ENCODE results near the gene VASH1.

VASH1 gene

DNA sequence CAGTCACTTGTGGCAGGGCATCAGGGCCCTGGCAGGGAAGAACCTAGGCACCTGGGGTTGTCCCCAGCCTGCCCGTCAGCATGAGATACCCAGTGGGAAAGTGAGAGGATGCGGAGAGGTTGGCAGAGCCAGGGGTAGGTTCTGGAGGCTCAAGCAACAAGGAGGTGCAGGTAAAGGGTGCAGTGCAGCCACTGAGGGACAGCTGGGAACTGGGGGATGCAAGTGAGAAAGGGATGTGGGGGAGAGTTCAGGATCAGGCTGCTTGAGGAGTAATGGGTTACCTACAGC is 18.7 kb downstream of the VASH1 start:
- in situ Hi-C loops (cut with HindIII; ENCODE audit: low pct_ligation_motif_present, low pct_unique_long_range_greater_than_20kb, low sequenced_read_pairs): no loop called here
- no peak for DNase-seq

DNA sequence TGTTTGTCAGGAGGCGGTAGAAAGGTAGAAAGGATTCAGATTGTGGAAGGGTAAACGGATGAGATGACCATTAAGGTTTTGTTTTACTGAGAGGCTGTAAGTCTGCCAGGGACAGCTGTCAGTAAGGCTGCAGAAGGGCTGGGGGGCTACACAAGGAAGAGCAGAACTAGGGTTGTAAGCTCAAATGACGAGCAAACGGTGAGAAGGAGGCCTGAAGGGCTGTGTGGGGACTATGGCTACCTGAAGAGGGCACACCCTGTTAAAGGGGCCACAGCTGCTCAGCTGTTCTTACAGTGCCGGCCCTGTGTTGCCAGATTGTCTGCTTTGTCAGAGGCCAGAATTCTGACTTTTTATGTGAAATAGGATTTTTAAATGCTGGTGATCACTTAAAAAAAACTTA is 19.1 kb downstream of the VASH1 start:
- no peak for DNase-seq
- in situ Hi-C loops (cut with HindIII; ENCODE audit: low pct_ligation_motif_present, low pct_unique_long_range_greater_than_20kb, low sequenced_read_pairs): no loop called here

DNA sequence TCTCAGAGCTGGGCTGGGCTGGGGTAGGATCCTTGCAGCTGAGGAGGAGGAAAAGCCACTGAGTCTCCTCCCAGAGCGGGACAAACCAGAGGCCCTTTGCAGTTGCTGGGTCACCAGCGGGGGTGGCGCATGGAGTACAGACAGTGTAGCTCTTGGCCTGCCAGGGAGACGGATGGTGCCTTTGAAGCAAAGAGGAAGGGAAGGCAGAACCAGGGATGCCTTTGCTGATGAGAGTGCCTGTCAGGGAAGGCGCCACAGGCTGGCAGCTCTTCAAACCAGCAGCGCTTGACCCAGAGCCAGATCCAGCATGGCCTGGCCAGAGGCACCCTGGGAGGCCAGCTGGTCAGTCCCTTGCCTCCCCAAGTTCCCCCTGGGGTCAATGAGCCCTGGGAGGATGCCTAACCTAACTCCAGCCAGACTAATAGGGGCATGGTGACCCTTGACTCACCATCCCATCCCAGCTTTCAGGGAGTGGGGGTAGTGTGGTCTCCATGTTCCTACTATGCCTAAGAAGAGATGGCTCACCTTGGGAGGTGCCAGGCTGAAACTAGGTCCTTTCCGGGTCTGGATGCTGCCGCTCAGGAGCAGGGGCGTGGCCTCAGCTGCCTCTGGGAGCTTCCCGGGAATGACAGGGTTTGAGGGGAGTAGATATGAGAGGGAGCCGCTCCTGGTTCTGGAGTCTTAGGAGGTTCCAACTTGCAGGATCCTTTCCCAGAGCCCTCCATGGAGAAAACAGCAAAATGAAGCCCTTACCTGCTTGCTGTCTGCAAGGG is 19.8 kb downstream of the VASH1 start:
- no peak for DNase-seq
- in situ Hi-C loops (cut with HindIII; ENCODE audit: low pct_ligation_motif_present, low pct_unique_long_range_greater_than_20kb, low sequenced_read_pairs): no loop called here

DNA sequence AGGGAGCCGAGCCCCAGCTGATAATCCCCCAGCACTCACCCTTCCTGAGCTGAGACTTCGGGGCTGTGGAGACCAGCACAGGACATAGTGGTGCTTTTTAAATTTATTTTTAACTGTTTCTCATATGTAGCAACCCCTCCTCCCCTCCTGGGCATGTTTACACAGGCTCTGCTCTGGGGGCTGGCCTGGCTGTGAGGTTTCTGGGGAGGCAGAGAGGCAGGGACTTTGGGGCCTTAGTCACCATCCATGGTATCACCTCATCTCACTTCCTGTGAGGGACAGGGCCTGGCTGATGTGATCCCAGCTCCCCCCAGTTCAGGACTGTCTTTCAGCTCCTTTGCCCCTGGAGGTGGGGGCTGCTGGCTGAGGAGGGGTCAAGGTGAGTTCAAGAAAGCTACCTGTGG is 20.4 kb downstream of the VASH1 start:
- DNase-seq: no peak
- in situ Hi-C loops (cut with HindIII; ENCODE audit: low pct_ligation_motif_present, low pct_unique_long_range_greater_than_20kb, low sequenced_read_pairs): no loop called here

DNA sequence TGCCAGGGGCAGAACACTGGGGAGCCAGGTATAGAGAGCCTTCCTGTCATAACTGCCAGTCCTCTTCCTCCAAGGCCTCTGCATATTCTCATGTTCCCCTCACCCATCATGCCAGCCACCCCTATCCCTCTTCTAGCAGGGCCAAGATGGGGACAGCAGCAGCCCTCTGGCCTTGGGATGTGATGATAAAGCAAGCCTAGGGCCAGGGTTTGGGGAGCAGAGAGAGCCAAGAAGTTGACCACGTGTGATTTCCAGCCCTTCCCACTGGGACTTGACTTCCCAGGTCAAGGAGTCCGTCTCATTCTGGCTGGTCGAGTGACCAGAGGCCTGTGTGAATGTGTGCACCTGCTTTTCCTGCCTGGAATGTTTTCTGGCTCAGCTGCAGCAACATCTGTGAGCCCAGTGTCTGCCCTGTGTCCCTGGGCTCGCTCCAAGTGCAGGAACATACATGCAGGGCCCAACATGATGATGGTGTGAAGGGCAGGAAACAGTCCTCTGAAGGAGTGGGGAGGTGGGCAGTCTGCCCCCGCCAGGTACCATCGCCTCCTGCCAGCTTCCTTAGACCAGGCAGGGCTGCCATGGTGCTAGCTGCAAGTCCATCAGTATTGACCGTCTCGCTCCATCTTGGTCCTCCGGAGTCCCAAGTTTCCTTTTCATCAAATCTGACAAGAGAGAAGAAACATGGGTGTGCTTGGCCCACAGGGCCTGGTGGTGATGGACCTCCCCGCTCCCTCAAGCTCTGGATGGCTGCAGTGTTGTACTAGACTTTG is 21.0 kb downstream of the VASH1 start:
- DNase-seq: no peak
- in situ Hi-C loops (cut with HindIII; ENCODE audit: low pct_ligation_motif_present, low pct_unique_long_range_greater_than_20kb, low sequenced_read_pairs): no loop called here

DNA sequence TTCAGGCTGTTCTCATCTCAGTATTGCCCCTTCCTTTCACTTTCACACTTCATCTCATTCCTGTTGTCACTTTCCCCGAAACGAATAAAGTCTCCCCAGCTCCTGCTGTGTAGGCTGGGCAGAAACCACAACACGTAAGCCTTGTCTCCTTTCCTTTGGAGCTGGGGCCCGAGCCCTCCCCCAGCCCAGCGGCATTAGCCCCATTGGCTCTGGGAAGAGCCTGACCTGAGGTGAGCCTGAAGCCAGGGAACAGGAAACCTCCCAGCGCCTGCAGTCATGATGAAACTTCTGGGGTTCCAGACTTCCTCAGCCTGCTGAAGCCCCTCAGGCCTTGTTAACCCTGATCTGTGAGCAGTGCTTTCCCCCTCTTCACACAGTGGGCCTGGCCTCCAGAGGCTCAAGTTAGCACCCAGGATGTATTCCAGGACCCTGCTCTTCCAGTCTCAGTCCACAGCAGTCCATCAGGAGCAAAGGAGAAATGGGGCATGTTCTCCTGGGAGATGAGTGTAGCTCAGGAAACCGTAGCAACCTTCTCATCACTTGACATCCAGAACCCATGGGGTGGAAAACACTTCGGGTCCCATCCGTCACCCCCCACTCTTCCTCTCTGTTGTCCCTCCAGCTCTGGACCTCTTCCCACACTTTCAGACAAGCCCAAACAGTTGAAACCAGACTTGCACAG is 21.8 kb downstream of the VASH1 start:
- DNase-seq: no peak
- in situ Hi-C loops (cut with HindIII; ENCODE audit: low pct_ligation_motif_present, low pct_unique_long_range_greater_than_20kb, low sequenced_read_pairs): no loop called here

DNA sequence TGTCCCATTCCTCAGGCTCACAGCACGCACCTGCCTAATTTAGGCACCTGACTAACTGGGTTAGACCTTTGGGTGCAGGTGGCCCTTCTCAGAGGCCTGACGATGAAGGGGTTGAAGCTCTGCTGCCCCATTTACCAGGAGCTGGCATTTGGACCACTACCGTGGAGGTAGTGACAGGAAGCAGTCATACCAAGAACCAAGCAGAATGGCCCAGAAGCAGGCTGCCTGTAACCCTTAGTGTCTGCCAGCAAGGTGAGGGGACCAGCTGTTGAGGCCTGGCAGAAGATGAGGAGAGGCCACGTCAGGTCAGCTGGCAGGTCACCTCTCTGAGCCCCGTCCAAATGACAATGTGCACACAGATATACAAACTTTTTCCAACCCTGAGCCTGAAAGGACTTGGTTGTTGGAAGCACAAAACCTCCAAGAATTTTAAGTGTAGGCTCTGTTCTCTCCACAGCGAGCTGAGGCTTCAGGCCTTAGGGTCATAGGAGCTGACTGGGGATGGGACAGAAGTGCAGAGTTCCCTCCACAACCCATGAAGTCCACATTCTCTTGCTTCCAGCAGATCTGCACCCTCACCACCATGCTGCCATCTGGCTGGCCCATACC is 23.1 kb downstream of the VASH1 start:
- in situ Hi-C loops (cut with HindIII; ENCODE audit: low pct_ligation_motif_present, low pct_unique_long_range_greater_than_20kb, low sequenced_read_pairs): no loop called here
- DNase-seq: no peak

DNA sequence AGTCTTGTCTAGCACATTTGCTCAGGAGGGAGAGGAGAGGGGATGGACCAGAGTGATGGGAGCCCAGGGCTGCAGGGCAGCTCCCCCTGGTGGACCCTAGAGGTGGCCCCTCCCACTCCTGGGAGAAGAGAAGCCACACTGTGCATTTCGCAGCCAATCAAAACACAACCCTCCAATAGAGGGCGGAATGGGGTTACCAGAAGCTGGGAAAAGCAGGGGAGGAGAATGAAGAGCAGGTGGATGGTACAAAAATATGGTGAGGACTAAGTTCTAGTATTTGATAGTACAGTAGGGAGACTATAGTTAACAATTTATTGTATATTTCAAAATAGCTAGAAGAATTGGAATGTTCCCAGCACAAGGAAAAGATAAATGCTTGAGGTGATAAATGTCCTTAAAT is 23.6 kb downstream of the VASH1 start:
- DNase-seq: peak; percentile 83
- in situ Hi-C loops (cut with HindIII; ENCODE audit: low pct_ligation_motif_present, low pct_unique_long_range_greater_than_20kb, low sequenced_read_pairs): no loop called here

DNA sequence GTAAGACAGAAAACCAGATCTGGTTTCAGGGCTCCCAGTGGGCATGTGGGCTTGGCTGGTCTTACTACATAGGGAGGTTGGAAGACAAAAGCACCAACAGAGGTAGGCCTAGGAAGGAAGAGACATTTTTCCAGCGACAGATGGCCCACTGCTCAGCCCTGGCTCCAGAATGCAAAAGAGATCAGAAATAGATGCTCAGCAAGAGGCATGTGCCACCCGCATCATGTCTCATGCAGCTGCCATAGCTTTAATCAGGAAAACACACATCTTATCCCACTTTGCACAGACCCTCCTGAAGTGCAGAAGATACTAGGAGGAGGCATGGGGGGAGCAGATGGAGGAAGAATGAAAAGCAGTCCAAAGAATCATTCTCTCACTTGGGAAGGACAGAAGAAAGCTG is 25.3 kb downstream of the VASH1 start:
- DNase-seq: no peak
- in situ Hi-C loops (cut with HindIII; ENCODE audit: low pct_ligation_motif_present, low pct_unique_long_range_greater_than_20kb, low sequenced_read_pairs): no loop called here

DNA sequence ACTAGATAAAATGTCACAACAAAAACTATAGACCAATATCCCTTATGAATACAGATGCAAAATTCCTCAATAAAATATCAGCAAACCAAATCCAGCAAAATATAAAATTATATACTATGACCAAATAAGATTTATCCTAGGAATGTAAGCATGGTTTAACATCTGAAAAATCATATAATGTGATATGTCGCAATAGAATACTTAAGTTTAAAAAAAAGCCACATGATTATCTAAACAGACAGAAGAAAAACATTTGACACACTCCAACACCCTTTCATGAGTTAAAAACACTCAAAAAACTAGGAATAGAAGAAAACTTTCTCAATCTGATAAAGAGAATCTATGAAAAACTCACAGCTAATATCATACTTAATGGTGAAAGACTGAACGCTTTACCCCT is 31.2 kb downstream of the VASH1 start:
- in situ Hi-C loops (cut with HindIII; ENCODE audit: low pct_ligation_motif_present, low pct_unique_long_range_greater_than_20kb, low sequenced_read_pairs): no loop called here
- no peak for DNase-seq

DNA sequence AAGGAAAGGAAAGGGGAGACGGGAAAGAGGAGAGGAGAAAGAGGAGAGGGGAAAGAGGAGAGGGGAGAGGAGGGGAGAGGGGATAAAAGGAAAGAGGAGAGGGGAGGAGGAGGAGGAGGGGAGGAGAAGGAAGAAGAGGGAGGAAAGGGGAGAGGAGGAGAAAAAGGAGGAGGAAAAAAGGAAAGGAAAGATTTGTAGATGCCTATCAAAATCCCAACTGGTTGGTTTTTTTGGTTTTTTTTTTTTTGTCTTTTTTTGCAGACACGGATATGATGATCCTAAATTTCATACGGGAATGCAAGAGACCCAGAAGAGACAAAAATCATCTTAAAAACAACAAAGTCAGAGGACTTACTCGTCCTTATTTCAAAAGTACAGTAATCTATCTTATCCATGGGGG is 32.1 kb downstream of the VASH1 start:
- no peak for DNase-seq
- in situ Hi-C loops (cut with HindIII; ENCODE audit: low pct_ligation_motif_present, low pct_unique_long_range_greater_than_20kb, low sequenced_read_pairs): no loop called here

DNA sequence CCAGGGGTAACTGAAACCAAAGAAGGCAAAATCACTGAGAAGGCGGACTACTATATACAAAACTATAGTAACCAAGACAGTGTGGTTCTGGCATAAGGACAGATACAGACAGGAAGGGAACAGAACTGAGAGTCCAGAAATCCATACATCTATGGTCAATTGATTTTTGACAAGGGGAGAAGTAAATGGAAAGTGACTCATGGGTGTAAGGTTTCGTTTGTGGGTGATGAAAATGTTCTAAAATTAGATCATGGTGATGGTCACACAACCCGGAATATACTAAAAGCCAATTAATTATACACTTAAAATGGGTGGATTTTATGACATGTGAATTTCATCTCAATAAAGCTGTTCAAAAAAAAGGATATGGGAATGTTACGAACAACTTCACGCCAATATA is 32.7 kb downstream of the VASH1 start:
- no peak for DNase-seq
- in situ Hi-C loops (cut with HindIII; ENCODE audit: low pct_ligation_motif_present, low pct_unique_long_range_greater_than_20kb, low sequenced_read_pairs): no loop called here

DNA sequence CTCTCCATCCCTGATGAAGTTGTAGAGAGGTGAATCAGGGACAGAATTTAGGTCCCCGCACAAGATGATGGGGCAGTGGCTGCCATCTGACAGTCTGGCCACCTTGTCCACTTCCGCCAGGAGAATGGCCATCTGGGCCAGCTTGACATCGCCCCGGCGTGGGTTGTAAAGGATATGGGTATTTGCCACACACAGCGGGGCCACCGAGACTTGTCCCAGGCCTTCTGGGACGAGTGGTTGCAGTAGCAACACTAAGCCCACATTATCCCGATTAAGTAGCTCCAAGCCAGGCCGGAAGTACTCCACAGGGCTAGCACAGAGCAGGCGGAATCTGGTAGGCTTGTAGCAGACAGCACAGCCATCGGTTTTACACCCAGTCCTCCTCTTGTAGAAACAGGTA is 45.2 kb downstream of the VASH1 start:
- in situ Hi-C loops (cut with HindIII; ENCODE audit: low pct_ligation_motif_present, low pct_unique_long_range_greater_than_20kb, low sequenced_read_pairs): no loop called here
- no peak for DNase-seq

DNA sequence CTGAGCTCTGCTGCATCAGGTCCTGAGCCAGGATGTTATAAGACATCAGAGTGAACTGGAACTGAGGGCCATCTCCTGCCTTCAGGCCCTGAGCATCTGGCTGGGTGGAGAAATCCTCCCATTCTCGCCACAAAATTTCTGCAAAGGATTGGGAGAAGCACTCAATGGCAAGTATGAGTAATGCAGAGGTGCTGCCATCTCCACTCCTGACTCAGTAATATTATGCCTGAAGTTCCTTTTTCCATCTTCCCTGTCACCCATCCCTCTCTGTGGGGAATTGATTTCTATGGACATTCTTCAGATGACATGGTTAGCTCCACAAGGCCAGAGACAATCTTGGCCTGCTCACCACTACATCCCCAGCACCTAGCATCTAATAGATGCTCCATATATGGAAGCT is 46.7 kb downstream of the VASH1 start:
- in situ Hi-C loops (cut with HindIII; ENCODE audit: low pct_ligation_motif_present, low pct_unique_long_range_greater_than_20kb, low sequenced_read_pairs): no loop called here
- no peak for DNase-seq

DNA sequence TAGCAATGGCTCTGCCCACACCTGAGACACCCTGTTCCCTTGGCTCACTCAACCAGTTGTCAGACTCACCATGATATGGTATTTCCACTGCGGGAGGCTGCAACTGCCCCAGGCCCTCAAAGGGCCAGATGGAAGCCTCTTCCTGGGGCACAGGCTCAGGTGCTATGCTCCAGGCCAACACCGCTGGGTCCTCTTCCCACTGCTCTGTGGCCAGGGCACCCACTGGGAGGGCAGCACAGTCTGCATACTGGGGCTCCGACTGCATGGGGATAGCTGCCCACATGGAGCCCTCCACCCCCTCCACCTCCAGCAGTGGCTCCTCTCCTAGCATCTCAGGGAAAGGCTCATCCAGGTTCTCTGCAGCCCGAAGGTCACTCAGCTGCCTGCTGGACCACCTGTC is 47.7 kb downstream of the VASH1 start:
- in situ Hi-C loops (cut with HindIII; ENCODE audit: low pct_ligation_motif_present, low pct_unique_long_range_greater_than_20kb, low sequenced_read_pairs): no loop called here

DNA sequence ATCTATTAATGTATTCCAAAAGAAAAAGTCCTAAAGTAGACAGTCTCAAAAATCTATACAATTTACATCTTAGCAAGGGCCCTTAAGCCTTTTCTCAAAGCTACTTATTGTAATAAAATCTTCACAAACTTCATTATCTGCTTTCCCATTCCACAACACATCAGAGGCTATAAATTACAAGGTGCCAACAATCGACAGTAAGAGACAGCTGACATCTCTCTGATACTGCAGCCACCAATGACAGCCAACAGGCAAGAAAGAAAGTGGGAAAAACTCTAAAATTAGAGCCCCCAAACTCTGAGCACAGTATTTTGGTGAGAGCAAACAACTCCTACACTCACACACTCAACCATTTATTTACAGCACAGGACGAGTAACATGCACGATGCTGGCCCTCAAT is 49.3 kb downstream of the VASH1 start:
- in situ Hi-C loops (cut with HindIII; ENCODE audit: low pct_ligation_motif_present, low pct_unique_long_range_greater_than_20kb, low sequenced_read_pairs): no loop called here
- DNase-seq: no peak

More for the DNA sequence above, 47.7 kb downstream of the VASH1 start:
- no peak for DNase-seq

DNA sequence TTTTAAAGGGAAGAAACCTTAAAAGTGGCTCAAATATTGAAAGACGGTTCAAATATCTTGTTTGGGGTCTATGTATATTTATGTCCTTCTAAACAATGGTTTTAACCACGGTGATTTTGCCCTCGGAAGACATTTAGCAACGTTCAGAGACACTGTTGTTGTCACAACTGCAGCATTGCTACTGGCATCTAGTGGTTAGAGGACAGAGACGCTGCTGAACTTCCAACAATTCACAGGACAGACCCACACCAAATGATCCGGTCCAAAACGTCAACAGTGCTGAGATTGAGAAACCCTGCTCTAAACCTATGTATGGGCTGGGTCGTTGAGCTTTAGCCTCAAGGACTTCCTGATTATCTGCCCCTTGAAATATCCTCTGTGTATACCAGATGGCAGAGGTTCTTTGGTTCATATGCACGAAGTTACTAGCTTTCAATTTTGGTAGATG is 49.7 kb downstream of the VASH1 start:
- DNase-seq: peak; percentile 20
- in situ Hi-C loops (cut with HindIII; ENCODE audit: low pct_ligation_motif_present, low pct_unique_long_range_greater_than_20kb, low sequenced_read_pairs): no loop called here

DNA sequence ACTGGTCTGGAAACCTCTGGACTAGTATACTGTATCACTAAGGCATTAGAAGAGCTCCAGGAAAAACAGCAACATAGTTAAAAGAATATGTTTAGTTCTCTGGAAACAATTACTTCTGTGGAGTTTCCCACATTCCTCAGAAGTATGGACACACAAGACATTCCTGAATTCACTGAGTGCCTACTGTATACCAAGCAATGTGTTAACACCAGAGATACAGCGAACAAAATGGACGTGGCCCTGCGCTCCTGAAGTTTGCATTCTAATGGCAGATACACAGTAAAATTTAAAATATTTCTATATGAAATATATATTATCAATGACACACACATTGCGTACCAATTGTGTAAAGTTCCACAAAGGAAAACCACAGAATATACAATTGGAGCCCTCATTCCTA is 50.3 kb downstream of the VASH1 start:
- in situ Hi-C loops (cut with HindIII; ENCODE audit: low pct_ligation_motif_present, low pct_unique_long_range_greater_than_20kb, low sequenced_read_pairs): no loop called here
- DNase-seq: no peak

DNA sequence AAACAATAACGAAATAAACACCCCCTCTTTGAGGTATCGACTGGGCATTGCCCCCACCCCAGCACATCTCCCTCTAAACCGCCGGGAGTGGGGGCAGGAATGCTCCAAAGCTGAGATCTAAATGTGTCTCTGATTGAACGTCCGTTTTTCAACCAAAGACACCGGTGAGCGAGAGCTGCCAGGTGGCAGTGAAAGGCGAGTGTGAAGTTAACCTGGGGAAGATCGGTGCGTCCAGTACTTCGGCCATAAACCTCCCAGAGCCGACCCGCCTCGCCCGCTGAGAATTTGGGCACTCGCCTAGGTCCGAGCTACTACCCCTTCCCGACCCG is 50.8 kb downstream of the VASH1 start:
- in situ Hi-C loops (cut with HindIII; ENCODE audit: low pct_ligation_motif_present, low pct_unique_long_range_greater_than_20kb, low sequenced_read_pairs): no loop called here
- DNase-seq: peak; percentile 15
